Pulmonary artery endothelial cell (primary cell): ENCODE data around the gene RPGR. TPM values are rescaled to one million over a fixed set of nuclear protein-coding genes. Genes with fewer than 3 reads are reported as not detected.
A peak's percentile ranks its signal among the peaks of the same experiment; 100 is the strongest.

Experiments used
- DNase-seq: peaks from one replicate; pipeline ENCODE4 v3.0.0-alpha.2; 2011; ENCODE audit warnings: low read depth, low spot score
- total RNA-seq: library from RNA; depleted of rRNA; stranded (reverse); fragments of >200 nt; gene quantifications from 2 replicates; pipeline ENCODE4 v1.2.3, GENCODE V29; 2014

RPGR gene
- total RNA-seq, 1 donor from 2014 or later = 38.1 TPM

DNA sequence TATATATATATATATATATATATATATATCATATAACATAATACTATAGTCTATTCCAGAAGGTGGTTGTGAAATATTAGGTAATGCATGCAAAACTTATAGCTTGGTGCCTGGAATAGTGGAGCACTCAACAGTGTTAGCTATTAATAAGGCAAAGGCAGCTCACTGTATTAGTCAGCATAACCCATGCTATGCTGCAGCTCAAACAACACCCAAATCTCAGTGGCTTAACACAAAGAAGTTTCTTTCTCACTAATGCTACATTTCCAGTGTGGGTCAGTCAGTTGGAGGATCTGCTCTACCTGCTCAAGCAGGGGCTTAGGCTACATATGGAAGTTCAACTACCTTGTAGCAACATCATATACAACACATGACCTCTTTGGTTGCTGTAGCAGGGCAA lies 5.2 kb upstream of the RPGR start:
- DNase-seq = no peak

DNA sequence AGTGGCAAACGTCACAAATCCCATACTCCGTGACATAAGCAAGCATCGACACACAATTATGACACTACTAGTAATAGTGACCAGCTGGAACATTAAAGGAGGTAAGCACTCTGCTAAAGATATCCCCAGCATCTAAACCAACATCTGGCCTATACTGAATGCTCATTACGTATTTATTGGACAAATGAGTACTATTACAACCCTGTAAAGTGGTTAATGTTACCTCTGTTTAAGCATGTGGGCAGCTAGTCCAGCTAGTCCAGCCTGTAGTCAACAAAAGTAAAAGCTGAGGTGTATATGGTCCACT lies 419 bp upstream of the RPGR start:
- DNase-seq = no peak

DNA sequence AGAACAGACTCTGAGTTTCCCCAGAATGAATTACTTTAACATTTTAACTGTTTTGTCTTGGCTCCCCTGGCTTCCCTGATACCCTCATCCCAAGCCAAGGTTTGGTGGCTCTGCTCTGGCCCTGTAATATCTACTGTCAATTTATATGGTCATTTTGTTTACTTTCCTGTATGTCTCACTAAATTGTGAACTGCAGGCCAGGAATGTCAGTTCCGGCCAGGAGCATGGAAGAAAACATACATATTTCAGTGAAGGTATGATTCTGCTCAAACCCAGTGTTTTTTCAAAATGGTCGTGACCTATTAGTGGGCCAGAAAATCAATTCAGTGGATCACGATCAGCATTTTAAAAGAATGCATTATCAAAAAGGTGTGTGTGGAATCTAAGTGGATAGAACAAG lies 1.2 kb downstream of the RPGR start:
- DNase-seq = no peak

DNA sequence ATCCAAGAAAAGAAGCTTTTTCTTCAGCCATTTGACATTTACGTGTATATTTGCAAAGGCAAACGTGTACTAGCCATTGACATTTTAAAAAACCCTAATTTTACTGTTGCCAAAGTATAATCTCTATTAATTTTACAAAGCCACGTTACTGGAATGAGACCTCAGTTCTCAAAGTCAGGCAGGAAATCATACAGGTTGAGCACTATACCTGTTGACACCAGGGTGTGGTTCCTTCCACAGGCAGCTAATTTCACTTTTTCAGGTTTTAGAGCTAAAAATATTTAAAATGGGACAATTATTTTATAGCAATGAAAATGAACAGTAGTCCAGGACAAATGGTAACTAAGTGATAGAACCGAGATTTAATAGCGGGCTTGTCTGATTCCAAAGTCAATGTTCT lies 6.5 kb downstream of the RPGR start:
- no peak for DNase-seq

DNA sequence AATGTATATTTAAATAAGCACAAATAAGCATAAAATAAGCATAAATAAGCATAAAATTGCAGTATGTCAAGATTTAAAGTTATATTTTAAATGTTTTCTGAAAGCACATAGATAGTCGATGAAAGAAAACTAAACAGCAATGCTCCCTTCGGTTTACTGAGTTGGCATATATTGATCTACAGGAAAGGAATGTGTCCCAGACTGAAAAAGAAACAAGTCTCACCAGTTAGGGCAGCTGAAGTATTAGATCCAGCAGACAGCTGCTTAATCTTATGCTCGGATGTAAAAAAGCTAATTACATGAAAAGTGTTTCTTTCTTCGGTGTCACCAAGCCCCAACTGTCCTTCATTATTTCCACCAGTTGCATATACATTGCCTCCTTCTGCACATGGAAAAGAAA lies 8.7 kb downstream of the RPGR start:
- no peak for DNase-seq

DNA sequence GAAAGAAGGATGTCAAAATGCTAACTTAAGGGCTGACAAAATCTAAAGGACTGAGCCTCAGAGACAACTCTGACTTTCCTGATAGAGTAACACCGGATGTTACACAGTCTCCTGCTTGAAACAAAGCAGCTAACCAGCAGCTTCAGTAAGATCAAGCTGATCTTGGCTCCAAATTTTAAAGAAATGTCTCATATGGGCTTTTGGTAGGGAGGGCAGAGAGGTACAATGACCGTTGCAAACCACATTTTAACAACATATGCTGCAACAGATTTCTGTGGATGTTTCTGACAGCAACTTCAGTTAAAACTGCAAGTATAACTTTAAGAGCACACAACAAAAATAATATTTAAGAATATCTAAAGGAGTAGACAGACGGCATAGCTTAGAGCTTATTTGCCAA lies 9.1 kb downstream of the RPGR start:
- DNase-seq = no peak

DNA sequence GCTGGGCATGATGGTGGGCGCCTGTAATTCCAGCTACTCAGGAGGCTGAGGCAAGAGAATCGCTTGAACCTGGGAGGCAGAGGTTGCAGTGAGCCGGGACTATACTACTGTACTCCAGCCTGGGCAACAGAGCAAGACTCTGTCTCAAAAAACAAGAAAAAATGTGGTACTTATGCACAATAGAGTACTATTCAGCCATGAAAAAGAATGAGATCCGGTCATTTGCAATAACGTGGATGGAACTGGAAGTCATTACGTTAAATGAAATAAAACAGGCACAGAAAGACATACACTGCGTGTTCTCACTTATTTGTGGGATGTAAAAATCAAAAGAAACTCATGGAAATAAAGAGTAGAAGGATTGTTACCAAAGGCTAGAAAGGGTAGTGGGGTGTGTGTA lies 12.1 kb downstream of the RPGR start:
- DNase-seq = no peak

DNA sequence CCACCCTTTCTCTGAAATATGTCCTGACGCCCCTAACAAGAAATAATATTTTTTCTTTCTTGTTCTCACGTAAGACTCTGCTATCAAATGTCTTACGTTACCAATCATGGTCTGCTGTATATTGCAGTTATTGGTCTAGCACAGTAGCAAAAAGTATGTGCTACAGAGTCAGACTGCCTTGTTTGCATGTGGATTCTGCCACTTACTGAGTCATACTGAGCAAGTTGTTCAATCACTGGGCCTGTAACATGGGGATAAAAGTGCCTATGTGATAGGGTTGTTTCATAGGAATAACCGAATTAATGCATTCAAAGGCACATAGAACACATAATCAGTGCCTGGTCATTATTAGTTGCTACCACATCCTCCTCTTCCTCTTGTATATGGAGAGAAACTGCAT lies 14.1 kb downstream of the RPGR start:
- DNase-seq = no peak

DNA sequence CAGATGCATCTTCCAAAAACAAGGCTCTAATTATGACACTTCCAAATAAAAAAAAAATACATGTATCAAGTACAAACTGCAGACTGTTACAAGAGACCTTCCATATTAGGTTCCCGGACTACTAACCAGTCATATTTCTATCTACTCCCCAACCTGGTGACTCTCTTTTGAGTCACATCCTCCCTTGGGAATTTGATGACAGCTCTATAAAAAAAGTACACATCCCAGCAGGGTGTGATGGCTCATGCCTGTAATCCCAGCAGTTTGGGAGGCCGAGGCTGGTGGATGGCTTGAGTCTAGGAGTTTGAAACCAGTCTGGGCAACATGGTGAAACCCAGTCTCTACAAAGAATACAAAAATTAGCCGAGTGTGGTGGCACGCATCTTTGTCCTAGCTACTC lies 14.9 kb downstream of the RPGR start:
- peak; percentile 39 for DNase-seq

DNA sequence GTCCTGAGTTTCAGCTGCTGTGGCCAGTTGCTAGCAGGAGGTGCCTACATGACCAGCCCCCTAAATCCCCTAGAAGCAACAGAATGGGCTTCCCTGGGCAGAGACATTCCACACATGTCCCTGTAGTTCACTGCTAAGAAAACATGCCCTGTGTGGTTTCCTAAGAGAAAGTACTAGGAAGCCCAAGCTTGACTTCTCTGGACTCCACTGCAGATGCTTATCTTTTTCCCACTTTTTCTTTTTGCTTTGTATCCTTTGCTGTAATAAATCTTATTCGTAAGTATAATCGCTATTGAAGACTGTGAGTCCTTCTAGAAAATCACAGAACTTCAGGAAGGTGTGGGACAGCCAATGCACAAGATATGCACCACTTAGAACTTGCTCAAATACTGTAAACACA lies 15.6 kb downstream of the RPGR start:
- DNase-seq = no peak

DNA sequence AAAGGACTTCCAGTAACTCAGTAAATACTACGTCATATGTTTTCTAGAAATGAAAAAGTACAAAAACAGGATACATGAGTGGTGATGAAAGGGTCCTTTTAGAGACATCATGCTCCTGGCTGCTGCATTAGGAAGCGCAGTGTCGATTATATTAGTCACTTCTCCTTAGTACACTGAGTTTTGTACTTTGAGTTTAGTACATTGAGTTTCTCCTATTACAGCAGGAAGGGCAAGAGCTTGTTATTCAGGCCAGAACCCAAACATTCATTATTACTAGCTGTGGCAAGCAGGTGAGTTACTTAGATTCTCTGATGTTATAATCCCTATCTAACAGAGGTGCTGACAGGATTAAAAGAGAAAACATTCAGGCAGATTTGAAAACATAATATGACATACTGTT lies 21.3 kb downstream of the RPGR start:
- DNase-seq = peak; percentile 81

DNA sequence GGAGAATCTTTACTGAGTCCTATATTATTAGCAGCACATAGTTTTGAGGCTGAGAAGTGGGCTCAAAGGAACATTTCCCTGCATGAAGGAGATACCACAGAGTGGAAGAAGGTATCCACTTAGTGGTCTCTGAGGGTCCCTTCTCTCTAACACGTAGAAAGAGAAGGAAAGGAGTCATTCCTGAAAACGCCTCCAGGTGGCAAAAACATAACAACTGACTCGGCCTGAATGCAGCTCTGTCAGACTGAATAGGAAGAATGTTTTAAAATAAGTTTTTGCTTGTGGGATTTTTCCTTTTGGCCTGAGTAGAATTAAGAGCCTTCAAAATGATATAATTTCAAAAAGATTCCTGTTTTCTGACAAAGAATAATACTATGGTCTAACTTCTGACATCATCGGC lies 23.3 kb downstream of the RPGR start:
- DNase-seq = peak; percentile 29

DNA sequence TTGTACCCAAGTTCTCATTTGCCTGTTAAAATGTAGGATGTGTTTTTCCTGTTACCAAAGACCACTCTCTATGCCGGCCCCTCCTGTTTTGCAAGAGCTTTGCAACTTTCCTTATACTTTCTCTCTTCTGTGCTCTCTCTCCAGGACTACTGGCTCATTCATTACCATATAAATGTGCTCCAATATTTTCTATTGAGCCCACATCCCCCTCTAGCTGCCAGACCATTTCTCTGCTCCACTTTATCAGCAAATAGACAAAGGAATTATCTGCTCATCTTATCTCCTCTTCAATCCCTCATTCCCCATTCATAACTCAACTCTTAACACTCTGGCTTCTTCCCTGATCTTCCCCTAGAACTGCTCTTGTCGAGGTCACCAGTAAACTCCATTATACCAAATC lies 33.6 kb downstream of the RPGR start:
- no peak for DNase-seq

DNA sequence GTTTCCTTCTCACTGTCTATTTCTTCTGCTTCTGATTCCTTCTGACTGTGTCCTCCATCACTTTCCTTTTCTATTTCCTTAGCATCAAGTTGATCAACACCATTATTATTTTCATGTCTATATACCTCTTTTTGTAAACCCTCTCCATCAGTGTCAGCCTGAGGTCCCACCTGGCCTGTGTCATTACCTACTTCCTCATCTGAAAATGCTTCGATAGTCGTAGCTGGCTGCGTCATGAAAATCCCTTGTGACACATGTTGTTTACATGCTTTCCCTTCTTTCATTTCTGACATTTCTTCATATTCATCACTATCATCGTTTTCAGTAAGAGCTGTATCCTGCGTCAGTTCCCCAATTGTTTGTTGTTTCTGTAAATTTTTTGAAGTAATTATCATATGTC lies 39.6 kb downstream of the RPGR start:
- DNase-seq = no peak

DNA sequence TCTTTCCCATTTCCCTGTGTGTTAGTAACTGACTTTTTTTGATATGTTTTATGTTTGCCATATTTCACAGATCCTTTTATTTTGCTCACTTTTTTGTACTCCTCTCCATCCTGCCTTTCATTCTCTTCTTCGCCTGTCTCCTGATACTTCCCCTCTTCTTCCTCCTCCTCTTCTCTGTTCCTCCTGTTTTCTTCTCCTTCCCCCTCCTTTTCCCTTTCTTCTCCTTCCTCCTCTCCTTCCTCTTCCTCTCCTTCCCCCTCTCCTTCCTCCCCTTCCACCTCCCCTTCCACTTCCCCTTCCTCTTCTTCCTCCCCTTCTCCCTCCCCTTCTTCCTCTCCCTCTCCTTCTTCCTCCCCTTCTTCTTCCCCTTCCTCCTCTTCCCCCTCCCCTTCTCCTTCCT lies 41.7 kb downstream of the RPGR start:
- DNase-seq = no peak

DNA sequence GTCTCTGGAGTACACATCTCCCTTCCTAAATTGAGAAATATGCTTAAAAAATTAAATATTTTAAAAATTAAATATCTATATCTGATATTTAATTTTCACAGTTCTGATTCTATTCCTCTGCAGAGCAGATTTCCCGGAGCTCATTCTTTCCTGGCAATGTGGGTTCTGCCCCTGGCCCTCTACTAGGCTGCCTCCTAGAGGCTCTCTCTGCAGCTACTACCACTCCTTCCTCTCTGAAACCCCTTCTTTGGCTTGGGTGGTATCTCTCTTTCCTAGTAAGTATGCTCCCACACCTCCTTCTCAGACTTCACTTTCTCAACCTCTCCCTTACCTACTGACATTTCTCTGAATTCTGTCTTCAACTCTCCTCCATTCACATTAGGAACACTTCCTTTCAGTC lies 45.3 kb downstream of the RPGR start:
- DNase-seq = no peak

DNA sequence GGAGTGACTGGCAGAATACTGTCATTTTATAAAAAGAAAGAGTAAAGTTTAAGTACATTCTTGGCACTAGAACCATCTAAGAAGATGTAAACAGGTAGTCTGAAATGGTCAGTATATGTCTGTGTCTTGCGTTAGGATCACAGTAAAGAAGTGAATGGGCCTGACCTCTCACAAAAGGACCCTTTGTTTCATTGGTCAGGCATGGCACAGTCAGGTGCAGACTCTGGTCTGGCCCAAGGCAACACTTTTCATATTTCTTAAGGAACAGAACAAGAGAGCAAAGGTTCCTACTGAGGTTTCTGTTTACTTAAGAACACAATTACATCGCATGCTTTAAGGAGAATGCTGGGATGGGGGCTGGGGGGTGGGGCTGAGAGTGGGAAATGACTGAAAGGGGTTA lies 48.1 kb downstream of the RPGR start:
- DNase-seq = no peak

DNA sequence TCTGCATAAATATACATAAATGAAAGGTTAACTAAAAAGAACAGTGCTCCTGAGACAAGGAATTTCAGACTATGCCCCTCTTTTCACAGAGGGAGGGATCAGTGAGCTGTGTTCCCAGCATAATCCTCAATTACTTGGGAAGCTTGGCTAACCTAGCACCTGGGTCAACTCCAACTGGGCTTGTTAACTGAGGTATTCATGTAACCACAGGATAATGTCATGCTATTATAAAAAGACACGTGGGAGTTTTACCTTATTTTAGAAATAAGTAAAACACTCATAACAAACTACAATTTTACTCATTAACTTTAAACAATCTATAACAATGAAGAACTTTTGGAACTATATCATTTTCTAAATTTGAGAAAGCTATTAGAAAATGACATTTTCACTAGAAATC lies 48.6 kb downstream of the RPGR start:
- DNase-seq = no peak

DNA sequence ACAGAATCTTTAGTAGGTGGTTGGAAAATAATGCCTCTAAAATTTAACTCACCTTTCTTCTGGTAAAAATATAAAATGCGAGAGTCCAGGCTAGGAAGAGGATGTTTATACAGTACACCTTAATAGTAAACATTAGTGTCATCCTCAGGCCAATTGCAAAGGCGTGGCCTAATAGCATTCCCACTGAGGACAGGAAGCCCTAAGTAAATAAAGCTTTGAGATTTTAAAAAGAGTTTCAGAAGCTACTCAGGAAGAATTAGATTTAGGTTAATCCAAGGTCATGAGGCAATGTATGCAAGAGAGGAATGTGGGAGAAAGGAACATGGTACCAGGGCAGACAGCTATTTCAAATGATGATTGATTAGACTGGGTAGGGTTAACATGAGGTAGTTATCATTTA lies 49.5 kb downstream of the RPGR start:
- DNase-seq = no peak

DNA sequence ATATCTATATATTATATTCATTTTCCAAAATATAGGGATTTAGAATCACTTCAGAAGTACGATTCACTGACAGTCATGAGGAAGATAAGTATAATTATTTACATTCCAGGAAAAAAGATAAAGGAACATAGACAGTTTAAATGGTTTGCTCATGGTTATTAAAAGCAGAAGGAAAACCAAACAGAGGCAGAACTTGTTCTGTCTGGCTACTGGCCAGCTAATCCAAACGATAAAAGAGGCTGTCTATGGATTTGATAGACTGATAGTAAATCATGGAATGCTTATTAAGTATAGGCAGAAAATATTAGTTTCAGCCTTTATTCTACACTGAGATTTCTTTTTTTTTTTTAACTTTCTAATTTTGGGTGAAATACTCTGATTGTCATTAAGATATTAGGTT lies 50.2 kb downstream of the RPGR start:
- DNase-seq = no peak

DNA sequence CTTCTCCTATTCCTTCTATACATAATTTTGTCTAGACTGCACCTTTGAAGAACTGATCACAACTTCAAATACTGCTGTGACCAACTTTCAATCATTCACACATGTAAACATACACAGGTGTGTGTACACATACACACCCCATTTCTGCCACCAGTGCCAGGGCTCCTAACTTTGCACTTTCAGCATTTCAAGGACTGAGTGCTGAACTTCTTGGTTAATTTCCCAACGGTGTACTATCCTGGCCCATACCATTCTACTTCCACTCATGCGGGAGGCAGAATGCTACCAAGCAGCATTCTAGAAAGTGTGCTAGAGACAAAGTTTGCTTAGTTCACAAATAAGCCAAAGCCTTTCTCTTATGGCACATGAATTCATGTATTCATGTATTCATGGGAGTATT lies 51.2 kb downstream of the RPGR start:
- no peak for DNase-seq

DNA sequence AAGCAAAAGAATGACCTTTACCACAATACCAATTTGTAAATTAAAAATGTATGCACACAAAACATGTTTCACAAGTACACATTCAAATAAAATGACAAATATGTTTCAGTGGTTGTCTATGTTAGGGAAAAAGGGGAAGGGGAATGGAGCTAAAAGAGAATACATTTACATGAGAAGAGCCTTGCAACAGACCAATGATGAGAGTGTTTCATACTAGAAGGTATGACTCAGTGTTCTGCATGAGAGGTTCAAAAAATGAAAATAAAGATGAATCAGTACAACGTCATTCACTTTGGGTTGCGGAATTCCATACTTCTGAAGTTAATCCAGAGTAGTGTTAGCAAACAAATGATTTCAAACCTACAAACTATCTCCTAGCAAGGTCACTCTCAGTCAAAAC lies 51.7 kb downstream of the RPGR start:
- no peak for DNase-seq

DNA sequence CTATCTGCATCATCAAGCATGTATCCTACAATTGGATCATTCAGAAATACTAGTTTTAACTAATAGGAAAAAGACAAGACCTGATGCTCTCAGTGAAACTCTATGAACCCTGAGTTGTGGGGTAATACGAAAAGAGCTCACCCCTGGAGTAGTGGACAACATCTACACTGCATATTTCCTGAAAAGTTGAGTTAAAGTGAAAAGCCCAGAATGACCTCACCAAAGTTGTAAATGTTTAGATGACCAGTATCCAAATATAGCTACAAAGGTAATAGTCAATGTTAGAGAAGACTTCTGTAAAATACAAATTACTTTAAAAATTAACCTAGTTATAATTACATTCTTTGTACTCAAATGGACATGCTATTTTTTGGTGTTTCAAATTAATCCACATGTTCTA lies 53.9 kb downstream of the RPGR start:
- no peak for DNase-seq

DNA sequence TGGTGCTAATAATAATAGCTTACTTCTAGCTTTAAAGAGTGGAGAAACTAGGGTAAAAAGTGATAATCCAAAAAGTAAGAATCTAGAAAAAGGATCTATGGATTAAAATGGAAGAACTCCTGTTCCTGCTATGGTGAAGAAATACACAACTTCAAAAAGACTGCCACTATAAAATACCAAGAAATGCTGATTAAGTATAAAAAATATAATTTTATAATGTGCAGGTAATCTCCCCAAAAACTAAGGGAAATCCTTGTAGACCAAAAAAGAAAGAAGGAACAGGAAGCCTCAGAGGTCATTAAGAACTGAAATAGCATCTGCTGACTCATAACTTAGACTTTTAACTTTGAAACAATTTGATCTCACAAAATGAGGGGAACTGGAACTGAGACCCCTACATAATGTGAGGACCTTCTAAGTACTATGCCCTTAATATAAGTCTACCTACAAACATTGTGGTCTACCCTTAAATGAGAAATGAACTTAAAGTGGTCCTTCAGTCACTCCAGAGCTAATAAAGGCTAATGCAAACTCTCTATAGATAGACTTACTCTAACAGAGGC lies 56.1 kb downstream of the RPGR start:
- DNase-seq = no peak

DNA sequence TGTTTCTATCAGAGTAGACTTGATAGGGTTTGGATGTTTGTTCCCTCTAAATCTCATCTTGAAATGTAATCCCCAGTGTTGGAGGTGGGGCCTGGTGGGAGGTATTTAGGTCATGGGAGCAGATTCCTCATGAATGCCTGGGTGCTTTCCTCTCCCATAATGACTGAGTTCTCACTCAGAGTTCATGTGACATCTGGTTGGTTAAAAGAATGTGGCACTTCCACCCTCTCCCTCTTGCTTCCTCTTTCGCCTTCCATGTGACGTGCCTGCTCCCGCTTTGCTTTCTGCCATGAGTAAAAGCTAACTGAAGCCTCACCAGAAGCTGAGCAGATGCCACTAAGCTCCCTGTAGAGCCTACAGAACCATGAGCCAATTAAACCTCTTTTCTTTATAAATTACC lies 59.3 kb downstream of the RPGR start:
- DNase-seq = no peak
